GM12875 (cell line): ENCODE data around the gene CDSN.

Experiments
- H3K4me3 ChIP-seq: one replicate; pipeline ENCODE4 v1.5.1; 2011; ENCODE audit warnings: low read depth, low read length, control low read depth
- TF ChIP-seq, protein P1 (sequence below): IDR thresholded peaks from 2 replicates; pipeline ENCODE4 v1.5.1; 2011; ENCODE audit warnings: low read depth, mild to moderate bottlenecking, control low read depth, inconsistent platforms, low read length, moderate library complexity, borderline replicate concordance; ENCODE audit not compliant: insufficient read depth

CDSN gene

DNA sequence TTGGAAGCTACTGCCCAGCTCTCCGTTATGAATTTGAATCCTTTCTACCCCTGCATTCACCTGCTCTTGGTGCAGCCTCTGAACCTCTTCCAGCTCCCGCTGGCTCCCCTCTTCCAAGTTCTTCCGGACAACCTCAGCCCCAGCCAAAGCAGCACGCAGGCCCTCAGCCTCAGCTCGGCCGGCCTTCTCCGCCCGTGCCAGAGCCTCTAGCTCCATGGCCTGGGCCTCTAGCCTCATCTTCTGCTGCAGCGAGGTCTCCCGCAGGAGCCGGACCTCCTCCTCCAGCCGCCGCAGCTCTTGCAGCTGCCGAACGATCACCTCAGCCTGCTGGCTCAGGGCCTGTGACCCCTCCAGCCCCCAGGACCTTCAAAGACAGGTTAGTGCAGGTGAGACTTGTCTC is 34.2 kb upstream of the CDSN start:
- H3K4me3 ChIP-seq: no peak overlapping the region
- TF ChIP-seq, protein P1, sequence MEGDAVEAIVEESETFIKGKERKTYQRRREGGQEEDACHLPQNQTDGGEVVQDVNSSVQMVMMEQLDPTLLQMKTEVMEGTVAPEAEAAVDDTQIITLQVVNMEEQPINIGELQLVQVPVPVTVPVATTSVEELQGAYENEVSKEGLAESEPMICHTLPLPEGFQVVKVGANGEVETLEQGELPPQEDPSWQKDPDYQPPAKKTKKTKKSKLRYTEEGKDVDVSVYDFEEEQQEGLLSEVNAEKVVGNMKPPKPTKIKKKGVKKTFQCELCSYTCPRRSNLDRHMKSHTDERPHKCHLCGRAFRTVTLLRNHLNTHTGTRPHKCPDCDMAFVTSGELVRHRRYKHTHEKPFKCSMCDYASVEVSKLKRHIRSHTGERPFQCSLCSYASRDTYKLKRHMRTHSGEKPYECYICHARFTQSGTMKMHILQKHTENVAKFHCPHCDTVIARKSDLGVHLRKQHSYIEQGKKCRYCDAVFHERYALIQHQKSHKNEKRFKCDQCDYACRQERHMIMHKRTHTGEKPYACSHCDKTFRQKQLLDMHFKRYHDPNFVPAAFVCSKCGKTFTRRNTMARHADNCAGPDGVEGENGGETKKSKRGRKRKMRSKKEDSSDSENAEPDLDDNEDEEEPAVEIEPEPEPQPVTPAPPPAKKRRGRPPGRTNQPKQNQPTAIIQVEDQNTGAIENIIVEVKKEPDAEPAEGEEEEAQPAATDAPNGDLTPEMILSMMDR: no peak

DNA sequence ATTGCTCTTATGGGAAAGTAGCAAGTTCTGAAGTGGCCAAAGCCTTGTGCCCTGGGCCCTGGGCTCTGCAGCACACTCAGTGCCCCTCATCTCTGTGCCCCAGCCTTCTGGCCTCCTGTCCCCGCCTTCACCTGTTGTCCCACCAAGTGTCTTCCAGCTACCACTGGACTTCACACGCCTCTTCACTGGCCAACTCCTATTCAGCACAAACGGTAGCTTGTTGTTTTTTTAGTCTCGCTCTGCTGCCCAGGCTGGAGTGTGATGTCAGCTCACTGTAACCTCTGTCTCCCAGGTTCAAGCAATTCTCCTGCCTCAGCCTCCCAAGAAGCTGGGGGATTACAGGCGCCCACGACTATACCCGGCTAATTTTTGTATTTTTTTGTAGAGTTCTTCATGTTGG is 32.5 kb upstream of the CDSN start:
- no peak overlapping the region for H3K4me3 ChIP-seq
- TF ChIP-seq, protein P1: no peak

DNA sequence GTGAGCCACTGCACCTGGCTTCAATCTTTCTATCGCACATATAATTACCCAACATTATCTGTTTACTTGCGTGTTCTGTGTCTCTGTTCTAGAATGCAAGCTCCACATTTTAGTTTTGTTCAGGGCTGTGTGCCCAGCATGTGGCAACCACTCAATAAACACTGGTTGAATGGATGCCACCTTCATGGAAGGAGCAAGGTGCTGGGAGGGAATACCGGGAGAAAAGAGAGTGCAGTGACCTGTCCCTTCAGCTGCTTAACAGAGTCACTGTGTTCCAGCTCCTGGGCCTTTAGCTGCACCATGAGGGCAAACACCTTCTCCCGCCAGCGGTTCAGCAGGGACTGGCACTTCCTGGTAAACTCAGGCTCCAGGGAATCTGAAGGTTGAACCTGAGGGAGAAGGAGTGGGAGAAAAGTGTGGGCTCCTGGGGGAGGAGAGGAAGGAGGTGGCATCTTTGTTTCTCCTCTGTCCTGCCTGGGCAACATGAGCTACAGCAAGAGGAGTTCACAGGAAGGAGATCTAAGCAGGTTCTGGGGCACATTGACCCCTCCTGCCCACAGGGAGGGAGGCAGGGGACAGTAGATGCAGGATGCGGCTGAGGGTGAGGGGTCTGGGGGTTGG is 29.7 kb upstream of the CDSN start:
- TF ChIP-seq, protein P1: no peak
- H3K4me3 ChIP-seq: no peak overlapping the region

DNA sequence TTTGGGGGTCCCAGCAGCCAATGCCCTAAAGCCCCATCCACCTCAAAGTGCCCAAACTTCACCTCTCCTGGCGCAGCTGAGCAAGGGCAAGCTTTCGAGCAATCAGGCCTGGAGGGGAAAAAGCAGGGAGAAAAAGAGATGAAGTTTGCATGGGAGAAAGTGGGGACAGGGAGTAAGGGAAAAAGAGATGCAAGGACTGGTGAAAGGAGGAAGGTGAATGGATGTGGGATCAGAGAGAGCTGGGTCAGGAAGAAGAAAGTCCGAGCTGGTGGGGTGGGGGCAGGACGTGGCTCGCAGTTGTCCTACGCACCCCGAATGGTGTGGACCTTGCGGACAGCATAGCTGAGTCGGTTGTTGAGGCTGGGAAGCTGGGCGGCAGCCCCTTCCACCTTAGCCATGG is 25.1 kb upstream of the CDSN start:
- TF ChIP-seq, protein P1: no peak
- H3K4me3 ChIP-seq: no peak overlapping the region

DNA sequence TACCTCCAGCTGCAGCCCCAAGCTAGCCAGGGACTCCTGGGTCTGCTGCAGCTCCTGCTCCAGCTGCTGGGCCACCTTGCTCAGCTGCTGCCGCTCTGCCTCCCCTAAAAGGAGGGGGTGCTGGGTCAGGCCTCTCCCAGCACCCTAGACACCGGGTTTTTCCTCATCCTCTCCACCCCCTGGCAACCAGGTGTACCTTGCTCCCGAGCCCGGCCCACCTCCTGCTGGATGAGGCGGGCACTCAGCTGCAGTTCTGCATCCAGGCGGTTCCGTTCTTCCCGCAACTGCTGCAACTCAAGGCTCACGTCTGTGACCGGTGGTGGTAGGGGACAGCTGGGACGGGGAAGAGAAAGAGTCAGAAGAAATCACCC is 24.7 kb upstream of the CDSN start:
- TF ChIP-seq, protein P1: no peak
- no peak overlapping the region for H3K4me3 ChIP-seq

DNA sequence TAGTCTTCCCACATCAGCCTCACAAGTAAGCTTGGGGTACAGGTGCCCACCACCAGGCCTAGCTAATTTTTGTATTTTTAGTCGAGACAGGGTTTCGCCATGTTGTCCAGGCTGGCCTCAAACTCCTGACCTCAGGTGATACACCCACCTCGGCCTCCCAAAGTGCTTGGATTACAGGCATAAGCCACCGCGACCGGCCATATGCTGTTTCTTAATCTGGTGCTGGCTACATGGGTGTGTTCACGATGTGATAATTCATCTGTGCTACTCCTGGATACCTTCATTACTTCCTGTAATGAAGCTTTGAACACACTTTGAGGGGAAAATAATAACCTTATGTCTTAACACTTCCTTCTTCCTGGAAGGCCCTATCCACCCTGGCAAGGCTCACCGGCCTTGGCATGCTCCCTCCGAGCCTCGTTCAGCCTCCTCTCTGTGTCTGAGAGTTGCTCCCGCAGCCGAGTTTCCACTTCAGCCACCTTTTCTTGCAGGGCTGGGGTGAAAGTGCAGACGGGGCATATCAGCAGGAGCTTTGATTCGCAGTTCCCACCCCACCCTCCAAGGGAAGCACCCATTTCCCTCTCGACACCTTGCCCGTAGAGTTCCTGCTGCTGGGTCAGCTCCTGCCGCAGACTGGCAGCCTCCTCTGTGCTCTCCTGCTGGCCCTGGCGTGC is 24.2 kb upstream of the CDSN start:
- TF ChIP-seq, protein P1: no peak
- H3K4me3 ChIP-seq: no peak overlapping the region

DNA sequence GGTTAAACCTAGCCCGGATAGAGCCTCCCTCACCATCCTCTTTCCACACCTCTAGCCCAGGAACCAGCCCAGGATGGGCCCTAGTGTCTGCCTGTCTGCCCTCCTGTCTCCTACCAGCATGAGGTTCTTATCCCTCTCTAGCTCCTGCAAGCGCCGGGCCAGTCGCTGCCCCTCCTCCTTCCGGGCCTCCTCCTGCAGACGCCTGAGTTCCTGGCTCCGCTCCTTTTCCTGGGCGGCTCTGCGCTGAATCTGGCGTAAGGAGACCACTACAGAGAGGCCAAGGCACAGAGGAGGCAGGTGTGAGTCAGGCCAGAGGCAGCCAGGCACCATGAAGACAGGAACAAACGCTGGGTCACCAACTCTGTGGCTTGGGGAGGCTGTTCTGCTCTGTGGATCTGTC is 22.9 kb upstream of the CDSN start:
- TF ChIP-seq, protein P1: no peak
- H3K4me3 ChIP-seq: no peak overlapping the region
